ENCODE measurements around the gene HAGH. TPM values are rescaled to one million over a fixed set of nuclear protein-coding genes. Genes with fewer than 3 reads are reported as not detected.

Gene HAGH
- total and polyA plus RNA-seq, 9 of the 15 experiments (the other 6 are each of a cell fraction or from before 2014, with no cell fraction given), result 0.46 to 35.1 (median 16.8) TPM

- no peaks in the 10 kb centered on the region for H4K20me1 ChIP-seq (replicated peaks; ENCODE audit: control insufficient read depth, insufficient read depth, low read length)
- H3K9me3 ChIP-seq (replicated peaks; ENCODE audit: control insufficient read depth, insufficient read depth, low read depth, low read length), result no peaks in the 10 kb centered on the region
- 71% methylated on average over 8 of the region's 8 CpGs for WGBS (ENCODE audit: insufficient coverage, low coverage, missing lambda C conversion rate)
- ChIA-PET CTCF (ENCODE audit: low intra/inter-chr PET ratio) (no interaction called here), POLR2A (interaction anchor here (0.6 to 1.3 kb wide), 3 partner anchors 13 to 1074 kb away, joined by 3 to 5 read pairs (median 5); no protein-coding TSS in a partner anchor)
- no peaks in the 10 kb centered on the region for H3K4me1 ChIP-seq (replicated peaks in 1 of 2; ENCODE audit: control insufficient read depth in 2 of 2, insufficient read depth in 2 of 2, low read length in 2 of 2)
- H3K27ac ChIP-seq (ENCODE audit: extremely low read depth, low read depth, low read length), result no peak overlapping the region
- ATAC-seq (no peak), DNase-seq (ENCODE audit: extremely low read depth in 1 of 4, low spot score in 3 of 4) (no peak), FAIRE-seq (no peak)
- H3K9ac ChIP-seq (ENCODE audit: insufficient read depth in 1 of 2, low read depth in 2 of 2, low read length in 2 of 2), result peak overlapping the region in 1 of 2 experiments; percentile 64; a peak in 1 of 4 replicates
- TF ChIP-seq NCOA6 (IDR thresholded peaks at IDR 0.05) (no peak), TCF7 (IDR thresholded peaks at IDR 0.05; ENCODE audit: borderline replicate concordance) (no peak), SMAD1 (IDR thresholded peaks at IDR 0.05; ENCODE audit: low read depth, low read length, partially characterized antibody) (no peak), DLX4 (CRISPR knock-in tag; IDR thresholded peaks at IDR 0.05) (no peak), KLF1 (tag; IDR thresholded peaks at IDR 0.05) (no peak), GMEB1 (CRISPR knock-in tag; IDR thresholded peaks at IDR 0.05) (no peak), MYNN (IDR thresholded peaks at IDR 0.05) (no peak), MYNN (CRISPR knock-in tag; IDR thresholded peaks at IDR 0.05) (no peak), CBFA2T2 (conservative IDR thresholded peaks at IDR 0.05) (no peak), ZNF695 (CRISPR knock-in tag; IDR thresholded peaks at IDR 0.05) (no peak), ZFP36 (IDR thresholded peaks at IDR 0.05; ENCODE audit: low read depth, low read length, partially characterized antibody) (no peak), IRF9 (tag; IDR thresholded peaks at IDR 0.05) (no peak), CBFB (CRISPR knock-in tag; IDR thresholded peaks at IDR 0.05) (no peak), SRSF1 (IDR thresholded peaks at IDR 0.05; ENCODE audit: low read depth, low read length) (no peak), ZNF586 (CRISPR knock-in tag; conservative IDR thresholded peaks at IDR 0.05) (no peak), PHB2 (IDR thresholded peaks at IDR 0.05; ENCODE audit: low read depth) (no peak), ETV1 (tag; conservative IDR thresholded peaks at IDR 0.05; ENCODE audit: low read depth) (no peak), YY1 (IDR thresholded peaks at IDR 0.05; ENCODE audit: borderline replicate concordance in 1 of 3, control insufficient read depth in 1 of 3, extremely low read depth in 1 of 3, insufficient read depth in 3 of 3, insufficient read length in 1 of 3, insufficient replicate concordance in 2 of 3, low read depth in 1 of 3, low read length in 2 of 3) (no peak), ZNF124 (CRISPR knock-in tag; IDR thresholded peaks at IDR 0.05) (no peak), CREB5 (CRISPR knock-in tag; IDR thresholded peaks at IDR 0.05) (no peak)
- no peak overlapping the region for H3K4me2 ChIP-seq (ENCODE audit: insufficient read depth, low read length)
- H2AFZ ChIP-seq (ENCODE audit: low read depth, low read length), result no peak overlapping the region
- H3K27me3 ChIP-seq (ENCODE audit: control insufficient read depth in 2 of 2, insufficient read depth in 2 of 2, low read length in 2 of 2), result no peaks in the 10 kb centered on the region
- peaks cover 80% of the 10 kb centered on the region for H3K36me3 ChIP-seq (ENCODE audit: control insufficient read depth, insufficient read depth, low read length)
- intact Hi-C loops (cut with micrococcal nuclease), result no loop called here
- in situ Hi-C loops (cut with MboI), result no loop called here
- H3K9me1 ChIP-seq (ENCODE audit: control insufficient read depth, insufficient read depth, low read length), result no peaks in the 10 kb centered on the region
- BruUV-seq (replicated peaks), result no TSS peak
- H3K79me2 ChIP-seq (ENCODE audit: control insufficient read depth, insufficient read depth, low read length), result peaks cover 15% of the 10 kb centered on the region
- H3K4me3 ChIP-seq, result no peak overlapping the region
Measured at GRCh38 chr16:1858189-1858865, 31.7 kb upstream of the HAGH start.

Data from K562 (cell line).